OCI-LY7 (cell line): ENCODE data around the gene AK4. TPM values are rescaled to one million over a fixed set of nuclear protein-coding genes. Genes with fewer than 3 reads are reported as not detected.

ENCODE experiments used
- BruUV-seq: library from RNA; stranded (reverse); fragments of 400-500 nt; replicated peaks from 2 replicates; lab custom pipeline; 2021; lab: Mats Ljungman, UMichigan
- CTCF ChIA-PET: fragments of 300-600 bp; sonication (Branson Sonifier 250); formaldehyde crosslinking; loops from one replicate; lab custom pipeline; 2022; ENCODE audit warnings: antibody characterized with exemption; ENCODE audit not compliant: unreplicated experiment; lab: Charles Lee
- POLR2A ChIA-PET: fragments of 300-600 bp; sonication (Branson Sonifier 250); formaldehyde crosslinking; loops from one replicate; lab custom pipeline; 2022; ENCODE audit warnings: antibody characterized with exemption; lab: Charles Lee
- DNase-seq: peaks from one replicate; pipeline ENCODE4 v3.0.0-alpha.2; 2015; ENCODE audit warnings: low spot score
- H2AFZ ChIP-seq: fragments of 200-600 bp; sonication (generic), shearing (Covaris generic); 2 replicates; pipeline ENCODE4 v1.6.1; 2014; ENCODE audit warnings: mild to moderate bottlenecking, antibody characterized with exemption, low read length, moderate library complexity
- H3K27ac ChIP-seq: fragments of 200-600 bp; sonication (generic); 2 replicates; pipeline ENCODE4 v1.5.1; 2014; ENCODE audit warnings: mixed run types, low read depth, mild to moderate bottlenecking, moderate library complexity, low read length, inconsistent platforms; ENCODE audit not compliant: poor library complexity, severe bottlenecking
- H3K36me3 ChIP-seq: fragments of 200-600 bp; sonication (generic); 2 replicates; pipeline ENCODE4 v1.6.1; 2014; ENCODE audit warnings: mild to moderate bottlenecking, antibody characterized with exemption, low read length, moderate library complexity, mixed read lengths; ENCODE audit not compliant: insufficient read depth
- H3K4me1 ChIP-seq: fragments of 200-600 bp; sonication (generic); 2 replicates; pipeline ENCODE4 v1.5.1; 2014; ENCODE audit warnings: mild to moderate bottlenecking, low read length; ENCODE audit not compliant: insufficient read depth, poor library complexity, severe bottlenecking
- H3K4me2 ChIP-seq: fragments of 200-600 bp; sonication (generic); 2 replicates; pipeline ENCODE4 v1.6.1; 2014; ENCODE audit warnings: mild to moderate bottlenecking, low read length
- H3K4me3 ChIP-seq: fragments of 200-600 bp; sonication (generic); 2 replicates; pipeline ENCODE4 v1.5.1; 2014; ENCODE audit warnings: mild to moderate bottlenecking, low read depth, low read length; ENCODE audit not compliant: poor library complexity, severe bottlenecking
- H3K79me2 ChIP-seq: fragments of 200-600 bp; sonication (generic); 2 replicates; pipeline ENCODE4 v1.6.1; 2016; ENCODE audit warnings: low read depth, mild to moderate bottlenecking, low read length, moderate library complexity, mixed read lengths; ENCODE audit not compliant: insufficient read depth
- H3K9me2 ChIP-seq: fragments of 200-600 bp; sonication (generic); 2 replicates; pipeline ENCODE4 v1.6.1; 2016; ENCODE audit warnings: mild to moderate bottlenecking, low read length, mixed read lengths; ENCODE audit not compliant: insufficient read depth
- H3K9me3 ChIP-seq: fragments of 200-600 bp; sonication (generic); 2 replicates; pipeline ENCODE4 v1.6.1; 2014; ENCODE audit warnings: mild to moderate bottlenecking, mixed run types, low read length, mixed read lengths
- H4K20me1 ChIP-seq: fragments of 200-600 bp; sonication (generic); 2 replicates; pipeline ENCODE4 v1.6.1; 2014; ENCODE audit warnings: mild to moderate bottlenecking, antibody characterized with exemption, low read length, moderate library complexity, mixed read lengths; ENCODE audit not compliant: insufficient read depth
- EZH2phosphoT487 ChIP-seq: fragments of 200-600 bp; sonication (generic); IDR thresholded peaks from 2 replicates; pipeline ENCODE4 v1.6.1; 2018; ENCODE audit warnings: low read depth, borderline replicate concordance, mild to moderate bottlenecking, mixed run types, antibody characterized with exemption, low read length, moderate library complexity, mixed read lengths
- intact Hi-C: fragments of 100-400 bp; cut with micrococcal nuclease; formaldehyde crosslinking; loops from one replicate; pipeline ENCODE4 v1.10.0; 2022; ENCODE audit not compliant: unreplicated experiment
- total RNA-seq, 2 experiments: library from RNA; depleted of rRNA in 1 of 2; stranded (reverse); fragments of >200 nt in 1 of 2; shearing (Covaris generic) in 1 of 2; gene quantifications; 2 replicates each; pipeline ENCODE4 v1.2.3, GENCODE V29; 2014 to 2022
- TF ChIP-seq, protein P1 (sequence below): fragments of 200-600 bp; sonication (generic); conservative IDR thresholded peaks from 2 replicates; pipeline ENCODE4 v1.5.1; 2014; ENCODE audit warnings: mild to moderate bottlenecking, antibody characterized with exemption, low read length, moderate library complexity, mixed read lengths

AK4 gene
- total RNA-seq, 2 experiments from 2014 or later: 0.16 to 1.4 TPM

DNA sequence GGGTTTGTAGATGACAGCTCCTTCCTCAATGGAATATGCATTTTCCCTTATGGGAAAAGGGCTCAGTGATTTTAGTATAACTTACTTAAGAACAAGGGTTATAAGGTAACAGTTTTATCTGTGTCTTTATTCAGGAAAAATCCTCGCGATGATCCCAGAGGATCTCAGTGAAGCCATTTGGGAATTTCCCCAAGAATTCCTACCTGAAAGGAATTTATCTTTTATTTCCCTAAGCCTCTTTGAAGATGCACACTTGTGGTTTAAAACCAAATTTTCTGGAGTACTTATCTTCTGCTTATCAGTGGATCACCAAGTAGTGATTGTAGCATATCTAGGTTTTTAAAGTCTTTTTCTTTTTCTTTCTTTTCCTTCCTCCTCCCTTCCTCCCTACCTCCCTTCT lies 58.8 kb downstream of the AK4 start:
- Histone ChIP-seq H3K4me1 (no peaks in the 10 kb centered on the region), H3K9me2 (no peaks in the 10 kb centered on the region), H3K79me2 (no peaks in the 10 kb centered on the region), H3K27ac (no peak overlapping the region), H3K9me3 (no peaks in the 10 kb centered on the region), H2AFZ (no peak overlapping the region), H3K4me2 (no peak overlapping the region), H4K20me1 (no peaks in the 10 kb centered on the region), H3K36me3 (no peaks in the 10 kb centered on the region), H3K4me3 (no peak overlapping the region)
- no TSS peak for BruUV-seq
- CTCF ChIA-PET: no interaction called here
- no peak for DNase-seq
- POLR2A ChIA-PET: no interaction called here
- intact Hi-C loops: loop anchor here (5.0 kb wide), 1 partner anchor 145 kb away; no protein-coding TSS in a partner anchor
- TF ChIP-seq, protein P1, sequence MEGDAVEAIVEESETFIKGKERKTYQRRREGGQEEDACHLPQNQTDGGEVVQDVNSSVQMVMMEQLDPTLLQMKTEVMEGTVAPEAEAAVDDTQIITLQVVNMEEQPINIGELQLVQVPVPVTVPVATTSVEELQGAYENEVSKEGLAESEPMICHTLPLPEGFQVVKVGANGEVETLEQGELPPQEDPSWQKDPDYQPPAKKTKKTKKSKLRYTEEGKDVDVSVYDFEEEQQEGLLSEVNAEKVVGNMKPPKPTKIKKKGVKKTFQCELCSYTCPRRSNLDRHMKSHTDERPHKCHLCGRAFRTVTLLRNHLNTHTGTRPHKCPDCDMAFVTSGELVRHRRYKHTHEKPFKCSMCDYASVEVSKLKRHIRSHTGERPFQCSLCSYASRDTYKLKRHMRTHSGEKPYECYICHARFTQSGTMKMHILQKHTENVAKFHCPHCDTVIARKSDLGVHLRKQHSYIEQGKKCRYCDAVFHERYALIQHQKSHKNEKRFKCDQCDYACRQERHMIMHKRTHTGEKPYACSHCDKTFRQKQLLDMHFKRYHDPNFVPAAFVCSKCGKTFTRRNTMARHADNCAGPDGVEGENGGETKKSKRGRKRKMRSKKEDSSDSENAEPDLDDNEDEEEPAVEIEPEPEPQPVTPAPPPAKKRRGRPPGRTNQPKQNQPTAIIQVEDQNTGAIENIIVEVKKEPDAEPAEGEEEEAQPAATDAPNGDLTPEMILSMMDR: no peak
- TF ChIP-seq EZH2phosphoT487: no peak

DNA sequence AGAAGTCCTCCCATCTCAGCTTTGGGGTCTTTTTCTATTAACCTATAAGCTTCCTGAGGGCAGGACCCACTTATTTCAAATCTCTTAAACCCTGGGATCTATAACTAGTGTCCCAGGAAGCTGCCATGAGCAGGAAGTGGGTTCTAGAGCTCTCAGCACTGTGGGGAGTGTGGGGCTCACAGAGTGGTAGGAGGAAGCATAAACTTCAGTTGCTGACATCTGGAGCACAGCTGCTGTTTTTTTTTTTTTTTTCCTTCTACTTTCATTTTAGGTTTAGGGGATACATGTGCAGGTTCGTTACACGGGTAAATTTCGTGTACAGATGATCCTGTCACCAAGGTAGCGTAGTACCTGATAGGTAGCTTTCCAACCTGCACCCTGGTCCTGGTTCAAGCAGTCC lies 59.3 kb downstream of the AK4 start:
- DNase-seq: peak; percentile 6
- Histone ChIP-seq H2AFZ (no peak overlapping the region), H3K79me2 (no peaks in the 10 kb centered on the region), H4K20me1 (no peaks in the 10 kb centered on the region), H3K9me3 (no peaks in the 10 kb centered on the region), H3K27ac (no peak overlapping the region), H3K4me2 (no peak overlapping the region), H3K9me2 (no peaks in the 10 kb centered on the region), H3K4me1 (no peaks in the 10 kb centered on the region), H3K36me3 (no peaks in the 10 kb centered on the region), H3K4me3 (no peak overlapping the region)
- ChIA-PET POLR2A (no interaction called here), CTCF (interaction anchor here (0.5 to 1.0 kb wide), 2 partner anchors 47 to 453 kb away, joined by 3 read pairs; no protein-coding TSS in a partner anchor)
- intact Hi-C loops: loop anchor here (5.0 kb wide), 1 partner anchor 145 kb away; no protein-coding TSS in a partner anchor
- no TSS peak for BruUV-seq
- TF ChIP-seq EZH2phosphoT487: no peak
- TF ChIP-seq, protein P1: no peak

DNA sequence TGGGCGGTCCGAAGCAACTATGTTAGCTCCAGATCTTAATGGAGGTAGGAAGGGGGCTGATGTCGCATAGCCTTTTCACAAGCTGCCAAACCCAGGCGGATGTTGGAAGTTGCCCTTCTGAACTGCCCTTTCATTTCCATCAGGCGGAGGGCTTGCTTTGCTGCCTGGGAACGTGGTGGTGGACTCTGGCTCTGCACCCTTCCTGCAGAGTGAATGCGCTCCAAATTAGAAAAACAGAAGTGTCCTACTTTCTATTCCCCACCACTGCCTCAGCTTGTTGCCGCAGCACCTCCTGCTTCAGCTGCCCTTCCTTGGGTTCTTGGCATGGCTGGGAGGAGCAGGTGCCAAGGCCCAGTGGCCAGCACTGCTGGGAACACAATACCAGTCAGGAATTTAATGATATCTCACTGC lies 60.6 kb downstream of the AK4 start:
- no peaks in the 10 kb centered on the region for H3K9me3 ChIP-seq
- no peak overlapping the region for H3K27ac ChIP-seq
- ChIA-PET POLR2A (interaction anchor here (0.6 kb wide), 2 partner anchors 19 to 455 kb away, joined by 3 read pairs; no protein-coding TSS in a partner anchor), CTCF (interaction anchor here (0.8 kb wide), 1 partner anchor 10 kb away, joined by 4 read pairs; no protein-coding TSS in a partner anchor)
- no peak for DNase-seq
- H4K20me1 ChIP-seq: no peaks in the 10 kb centered on the region
- H3K79me2 ChIP-seq: no peaks in the 10 kb centered on the region
- H3K4me3 ChIP-seq: no peak overlapping the region
- TF ChIP-seq, protein P1: no peak
- TF ChIP-seq EZH2phosphoT487: no peak
- intact Hi-C loops: loop anchor here (5.0 kb wide), 1 partner anchor 146 kb away; no protein-coding TSS in a partner anchor
- H2AFZ ChIP-seq: no peak overlapping the region
- no TSS peak for BruUV-seq
- no peaks in the 10 kb centered on the region for H3K36me3 ChIP-seq
- H3K4me1 ChIP-seq: no peaks in the 10 kb centered on the region
- no peak overlapping the region for H3K4me2 ChIP-seq
- H3K9me2 ChIP-seq: no peaks in the 10 kb centered on the region
